Measurements from ENCODE around the gene ATXN1.

ATXN1 gene

DNA sequence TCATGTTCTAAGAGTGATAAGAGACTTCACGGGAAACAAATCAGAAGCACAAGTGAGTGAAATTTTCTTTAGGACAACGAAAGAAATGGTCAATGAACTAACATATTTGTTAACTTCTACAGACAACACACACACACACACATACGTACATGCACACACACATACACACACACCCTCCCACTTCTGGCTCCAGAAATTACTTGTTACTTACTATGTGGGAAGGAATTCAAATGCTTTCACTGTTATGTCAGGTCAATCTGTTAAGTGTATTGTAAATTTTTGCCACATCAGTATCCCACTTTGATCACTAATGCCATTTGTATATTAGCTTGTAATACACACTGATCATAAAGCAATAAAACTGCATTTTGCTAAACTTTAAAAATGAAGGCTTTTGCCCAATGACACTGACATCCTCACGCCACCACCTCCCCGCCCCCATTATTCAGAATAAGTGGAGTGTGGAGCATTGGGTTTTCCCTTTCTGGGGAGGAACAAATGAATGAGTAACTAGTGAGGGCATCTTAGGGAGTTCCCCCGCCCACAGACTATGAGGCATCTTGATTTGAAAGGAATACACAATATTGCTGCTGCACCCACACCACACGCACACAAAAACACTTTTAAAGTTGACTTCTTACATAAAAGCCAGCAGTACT, 76.2 kb downstream of the ATXN1 start:
- in situ Hi-C loops (cut with HindIII; ENCODE audit: low sequenced_read_pairs), result no loop called here

DNA sequence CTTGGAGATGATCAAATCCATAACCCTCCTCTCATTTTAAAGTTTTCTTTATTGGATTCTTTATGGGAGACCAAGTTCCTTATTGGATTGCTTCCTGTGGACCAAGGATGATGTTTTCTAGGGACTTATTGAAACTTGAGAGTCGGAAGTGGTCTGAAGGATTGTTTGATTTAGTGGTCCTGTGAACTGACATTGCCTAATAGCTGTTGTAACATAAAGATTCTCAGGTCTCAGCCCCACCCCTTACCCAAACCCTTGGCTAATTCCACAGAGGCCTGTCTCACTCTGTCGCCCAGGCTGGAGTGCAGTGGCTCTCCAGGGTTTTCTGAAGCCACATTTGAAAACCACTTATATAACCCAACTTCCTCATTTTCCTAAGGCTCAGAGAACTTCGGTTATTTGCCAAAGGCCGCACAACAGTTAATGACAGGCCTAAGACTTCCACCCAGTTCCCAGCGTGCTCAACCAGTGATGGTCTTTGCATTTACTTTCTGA, 77.0 kb downstream of the ATXN1 start:
- in situ Hi-C loops (cut with HindIII; ENCODE audit: low sequenced_read_pairs), result no loop called here

GRCh38 chr6:16683641-16684194, 77.5 kb downstream of the ATXN1 start:
- in situ Hi-C loops (cut with HindIII; ENCODE audit: low sequenced_read_pairs), result no loop called here

GRCh38 chr6:16681260-16681873, 79.9 kb downstream of the ATXN1 start:
- in situ Hi-C loops (cut with HindIII; ENCODE audit: low sequenced_read_pairs), result no loop called here

DNA sequence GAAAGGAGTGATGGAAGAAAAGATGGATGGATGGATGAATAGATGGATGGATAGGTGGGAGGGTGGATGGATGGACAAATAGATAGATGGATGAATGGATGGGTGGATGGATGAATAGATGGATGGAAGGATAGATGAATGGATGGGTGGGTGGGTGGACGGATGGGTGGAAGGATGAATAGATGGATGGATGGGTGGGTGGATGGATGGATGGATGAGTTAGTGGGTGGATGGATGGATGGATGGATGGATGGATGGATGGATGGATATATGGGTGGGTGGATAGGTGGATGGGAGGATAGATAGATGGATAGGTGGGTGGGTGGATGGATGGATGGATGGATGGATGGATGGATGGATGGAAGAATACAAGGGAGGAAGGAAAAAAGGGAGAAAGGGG, 82.2 kb downstream of the ATXN1 start:
- in situ Hi-C loops (cut with HindIII; ENCODE audit: low sequenced_read_pairs), result no loop called here

DNA sequence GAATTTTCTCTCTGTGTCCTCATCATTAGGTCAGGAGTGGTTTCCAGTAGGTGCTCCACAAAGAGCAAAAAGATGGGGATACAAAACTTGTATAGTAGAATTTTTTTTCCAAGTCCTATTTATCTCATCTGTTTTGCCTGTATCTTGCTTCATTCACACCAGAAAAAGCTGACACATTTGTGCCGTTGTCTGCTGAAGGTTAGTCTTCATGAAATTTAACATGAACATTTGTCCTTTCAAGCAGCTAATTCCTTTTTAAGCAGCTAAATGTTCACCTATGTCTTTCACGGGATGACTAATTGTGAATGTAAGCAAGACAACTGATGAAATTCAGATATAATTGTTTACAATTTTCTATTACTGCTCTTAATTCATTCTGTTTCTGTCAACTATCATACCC, 83.8 kb downstream of the ATXN1 start:
- in situ Hi-C loops (cut with HindIII; ENCODE audit: low sequenced_read_pairs), result no loop called here

GRCh38 chr6:16676978-16677377, 84.3 kb downstream of the ATXN1 start:
- in situ Hi-C loops (cut with HindIII; ENCODE audit: low sequenced_read_pairs), result no loop called here

- in situ Hi-C loops (cut with HindIII; ENCODE audit: low sequenced_read_pairs), result no loop called here
Measured at GRCh38 chr6:16676376-16676775, 84.9 kb downstream of the ATXN1 start.

DNA sequence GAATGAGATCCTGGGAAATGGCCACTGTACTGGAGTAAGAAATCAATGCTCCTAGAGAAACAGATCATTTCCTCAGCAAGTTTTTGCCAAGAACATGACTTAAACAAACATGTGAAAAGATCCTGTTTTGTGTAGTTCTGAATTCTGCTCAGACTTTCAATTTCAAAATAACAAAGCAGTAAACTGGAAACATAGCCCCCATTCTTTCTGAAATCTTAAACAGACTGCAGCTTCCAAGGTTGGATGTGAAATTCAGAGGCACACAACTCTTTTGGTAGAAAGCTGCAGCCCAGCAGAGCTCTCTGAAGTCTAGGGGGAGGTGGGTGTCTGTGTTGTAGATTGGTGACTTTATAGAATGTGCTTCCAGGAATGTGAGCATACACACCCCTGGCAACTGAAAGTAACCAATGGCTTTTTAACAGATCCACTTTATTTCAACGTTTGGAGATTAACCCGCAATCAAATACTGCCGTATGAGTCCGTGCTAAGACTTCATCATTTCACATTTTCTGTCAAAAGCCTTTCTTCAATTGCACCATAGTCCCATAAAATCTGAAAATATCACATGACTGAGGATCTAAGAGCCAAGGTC, 86.4 kb downstream of the ATXN1 start:
- in situ Hi-C loops (cut with HindIII; ENCODE audit: low sequenced_read_pairs), result no loop called here

- in situ Hi-C loops (cut with HindIII; ENCODE audit: low sequenced_read_pairs), result no loop called here
Measured at GRCh38 chr6:16673011-16673797, 88.1 kb downstream of the ATXN1 start.

GRCh38 chr6:16671302-16672289, 89.7 kb downstream of the ATXN1 start:
- in situ Hi-C loops (cut with HindIII; ENCODE audit: low sequenced_read_pairs), result no loop called here

- in situ Hi-C loops (cut with HindIII; ENCODE audit: low sequenced_read_pairs), result no loop called here
Measured at GRCh38 chr6:16670617-16671051, 90.6 kb downstream of the ATXN1 start.

GRCh38 chr6:16670183-16670582, 91.1 kb downstream of the ATXN1 start:
- in situ Hi-C loops (cut with HindIII; ENCODE audit: low sequenced_read_pairs), result no loop called here

DNA sequence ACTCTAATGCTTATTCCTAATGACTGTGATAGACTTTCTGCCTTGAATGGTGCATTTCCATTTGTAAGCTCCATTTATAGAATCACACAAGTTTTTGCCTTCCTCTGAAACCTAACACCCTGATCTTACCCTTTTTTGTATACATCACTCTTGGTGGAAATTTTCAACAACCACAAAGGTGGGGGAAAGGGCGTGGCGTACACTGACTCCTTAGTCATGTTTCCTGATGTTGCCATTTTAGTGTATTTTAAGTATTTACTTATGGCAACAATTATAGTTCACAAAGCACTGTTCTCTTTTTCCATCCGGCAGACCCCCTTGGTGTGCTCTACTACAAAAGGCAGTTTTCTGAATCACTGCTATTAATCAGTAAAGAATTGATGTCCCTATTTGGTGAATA, 92.0 kb downstream of the ATXN1 start:
- in situ Hi-C loops (cut with HindIII; ENCODE audit: low sequenced_read_pairs), result no loop called here

- in situ Hi-C loops (cut with HindIII; ENCODE audit: low sequenced_read_pairs), result no loop called here
Measured at GRCh38 chr6:16667509-16667908, 93.8 kb downstream of the ATXN1 start.

DNA sequence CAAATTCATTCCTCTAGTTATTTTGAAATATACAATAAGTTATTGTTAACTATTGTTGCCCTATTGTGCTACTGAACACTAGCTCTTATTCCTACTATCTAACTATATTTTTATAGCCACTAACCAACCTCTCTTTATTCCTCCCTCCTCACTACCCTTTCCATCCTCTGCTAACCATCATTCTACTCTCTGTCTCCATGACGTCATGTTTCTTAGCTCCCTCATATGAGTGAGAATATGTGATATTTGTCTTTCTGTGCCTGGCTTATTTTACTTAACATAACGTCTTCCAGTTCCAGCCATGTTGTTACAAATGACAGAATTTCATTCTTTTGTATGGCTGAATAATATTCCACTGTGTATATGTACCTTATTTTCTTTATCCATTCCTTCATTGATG, 95.3 kb downstream of the ATXN1 start:
- in situ Hi-C loops (cut with HindIII; ENCODE audit: low sequenced_read_pairs), result no loop called here

DNA sequence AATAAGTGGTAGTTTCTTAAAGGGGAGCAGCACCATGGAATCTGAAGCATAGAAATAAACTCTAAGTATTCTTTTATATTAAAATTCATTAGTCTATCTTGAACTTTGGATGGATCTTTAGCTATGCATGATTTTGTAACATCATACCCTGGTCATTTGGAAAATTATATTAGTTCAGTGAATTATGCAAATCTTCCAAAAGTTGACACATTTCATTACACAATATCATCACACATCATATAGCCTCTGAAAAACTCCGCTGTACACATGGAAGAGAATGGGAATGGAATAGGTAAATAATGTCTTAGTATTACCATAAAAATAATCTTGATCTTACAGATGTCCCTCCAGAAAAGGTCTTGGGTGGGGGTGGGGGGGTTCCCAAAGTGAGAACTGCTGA, 96.1 kb downstream of the ATXN1 start:
- in situ Hi-C loops (cut with HindIII; ENCODE audit: low sequenced_read_pairs), result no loop called here

DNA sequence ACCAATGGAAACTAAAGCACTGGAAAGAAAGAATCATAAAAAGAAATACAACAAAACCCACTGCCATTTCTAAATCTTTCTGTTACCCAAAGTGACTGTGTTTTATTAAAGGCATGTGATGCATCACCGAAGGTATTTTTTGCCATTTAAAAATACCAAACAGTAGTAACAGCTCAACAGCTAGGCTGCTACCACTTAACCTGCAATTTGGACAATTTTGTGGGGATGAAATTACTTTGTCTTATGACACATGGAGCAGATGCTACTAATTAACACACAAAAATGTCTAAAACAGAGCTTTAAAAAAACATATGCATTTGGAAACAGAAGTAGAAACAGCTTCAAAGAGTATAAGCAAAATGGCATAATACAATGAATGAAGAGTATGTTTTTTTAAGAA, 97.4 kb downstream of the ATXN1 start:
- in situ Hi-C loops (cut with HindIII; ENCODE audit: low sequenced_read_pairs), result no loop called here

DNA sequence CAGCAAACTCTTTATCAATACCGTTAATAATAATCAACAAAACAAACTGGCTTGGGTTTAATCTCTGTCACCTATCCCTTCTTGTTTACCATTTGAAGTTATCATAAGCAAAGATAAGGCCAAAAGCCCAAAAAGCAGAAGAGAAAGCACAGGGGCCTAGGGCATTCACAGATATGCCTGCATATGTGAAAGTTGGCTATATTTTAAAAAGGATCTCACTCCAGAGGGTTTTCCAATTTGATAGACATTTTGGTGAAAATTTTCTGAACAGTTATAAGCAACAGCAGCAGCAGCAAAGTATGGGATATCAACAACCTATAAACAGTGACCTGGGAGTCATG, 101.1 kb downstream of the ATXN1 start:
- in situ Hi-C loops (cut with HindIII; ENCODE audit: low sequenced_read_pairs), result no loop called here
